Esophagus squamous epithelium (tissue), 5 donors: ENCODE results near the gene TCP1. TPM values are rescaled to one million over a fixed set of nuclear protein-coding genes. Genes with fewer than 3 reads are reported as not detected.
"Not testable (repeated sequence)": the region's sequence is repeated elsewhere in the genome, so short reads cannot be mapped to it uniquely, and the experiment has no call there.

ENCODE experiments used
- DNase-seq: peaks from one replicate; lab custom pipeline; 2025; lab: John Stamatoyannopoulos, UW
- H3K27ac ChIP-seq, 4 donors: fragments of 200-600 bp; sonication (generic); one replicate each; pipeline ENCODE4 v1.5.1; 2016 to 2019; ENCODE audit warnings: mild to moderate bottlenecking in 1 of 4
- H3K27me3 ChIP-seq, 4 donors: fragments of 200-600 bp; sonication (generic); 1 replicate in 3 of 4; 2 replicates in 1 of 4; pipeline versions ENCODE4 v1.5.1 to v1.6.0; 2017 to 2021; ENCODE audit warnings: antibody characterized with exemption in 1 of 4
- H3K36me3 ChIP-seq, 3 donors: fragments of 200-600 bp; sonication (generic); one replicate each; pipeline ENCODE4 v1.5.1; 2016 to 2019
- H3K4me1 ChIP-seq, 3 donors: fragments of 200-600 bp; sonication (generic); one replicate each; pipeline ENCODE4 v1.5.1; 2017 to 2019
- H3K4me3 ChIP-seq, 4 donors: fragments of 200-600 bp; sonication (generic); 1 replicate in 3 of 4; 2 replicates in 1 of 4; pipeline ENCODE4 v1.5.1; 2016 to 2019; ENCODE audit warnings: mild to moderate bottlenecking in 2 of 4, moderate library complexity in 1 of 4
- H3K9me3 ChIP-seq, 3 donors: fragments of 200-600 bp; sonication (generic); one replicate each; pipeline ENCODE4 v1.5.1; 2016 to 2019
- CTCF ChIP-seq, 6 experiments: fragments of 450-650 bp in 4 of 6; fragments of 200-600 bp in 2 of 6; sonication (generic) in 2 of 6; IDR thresholded peaks; one replicate each; pipeline ENCODE4 v1.5.1; 2016 to 2019; ENCODE audit warnings: antibody characterized with exemption in 6 of 6, mild to moderate bottlenecking in 4 of 6, moderate library complexity in 4 of 6
- POLR2A ChIP-seq, 4 donors: fragments of 450-650 bp; IDR thresholded peaks; one replicate each; pipeline ENCODE4 v1.6.1; 2017; ENCODE audit warnings: antibody characterized with exemption in 4 of 4, mild to moderate bottlenecking in 4 of 4, moderate library complexity in 3 of 4
- whole genome bisulfite sequencing, 2 donors: methylation state at CpG; one replicate each; pipeline ENCODE4 v1.1.5; 2018; 5-methylcytosine and 5-hydroxymethylcytosine counted together
- intact Hi-C: fragments of 100-400 bp; cut with DNase I; formaldehyde crosslinking; loops from one replicate; pipeline ENCODE4 v1.15.0; 2022
- total RNA-seq, 4 donors: library from RNA; depleted of rRNA; stranded (reverse); fragments of >200 nt; gene quantifications; one replicate each; pipeline ENCODE4 v1.1.0, GENCODE V29; 2016
- donor health status: DM: yes; HTN: yes; CAD: no.

The TCP1 gene
- total RNA-seq, 4 donors from 2014 or later = 75.1 to 189 (median 172) TPM

GRCh38 chr6:159753081-159753872, 36.1 kb downstream of the TCP1 start:
- intact Hi-C loops = no loop called here
- peaks cover 0 to 4% (median 0%) of the 10 kb centered on the region in 3 donors for H3K4me1 ChIP-seq
- H3K27me3 ChIP-seq = no peaks in the 10 kb centered on the region
- H3K9me3 ChIP-seq = no peaks in the 10 kb centered on the region
- TF ChIP-seq CTCF (IDR thresholded peaks at IDR 0.05) = no peak
- no peak for TF ChIP-seq POLR2A (IDR thresholded peaks at IDR 0.05)
- 79 to 83% methylated on average over 6 of the region's 6 CpGs for WGBS, 2 donors
- no peak for DNase-seq
- no peak overlapping the region for H3K27ac ChIP-seq
- peaks cover 11 to 99% (median 34%) of the 10 kb centered on the region in 3 donors for H3K36me3 ChIP-seq
- H3K4me3 ChIP-seq = no peak overlapping the region

GRCh38 chr6:159751448-159751847, 38.0 kb downstream of the TCP1 start:
- H3K4me3 ChIP-seq = no peak overlapping the region
- WGBS, 2 donors = 81 to 85% methylated on average over 3 of the region's 3 CpGs
- H3K9me3 ChIP-seq = no peaks in the 10 kb centered on the region
- intact Hi-C loops = no loop called here
- DNase-seq = no peak
- H3K27me3 ChIP-seq = no peaks in the 10 kb centered on the region
- TF ChIP-seq POLR2A (IDR thresholded peaks at IDR 0.05) (no peak), CTCF (IDR thresholded peaks at IDR 0.05) (no peak)
- peaks cover 11 to 99% (median 24%) of the 10 kb centered on the region in 3 donors for H3K36me3 ChIP-seq
- peaks cover 0 to 4% (median 0%) of the 10 kb centered on the region in 3 donors for H3K4me1 ChIP-seq
- no peak overlapping the region for H3K27ac ChIP-seq

GRCh38 chr6:159748127-159748526, 41.3 kb downstream of the TCP1 start:
- H3K27me3 ChIP-seq, DNase-seq, H3K27ac ChIP-seq, intact Hi-C loops, H3K4me3 ChIP-seq, H3K9me3 ChIP-seq, H3K4me1 ChIP-seq: not testable (repeated sequence)
- peaks cover 10 to 99% (median 48%) of the 10 kb centered on the region in 3 donors for H3K36me3 ChIP-seq
- 70 to 77% methylated on average over 7 of the region's 7 CpGs for WGBS, 2 donors

- Histone ChIP-seq H3K27me3 (no peaks in the 10 kb centered on the region), H3K27ac (no peak overlapping the region), H3K9me3 (no peaks in the 10 kb centered on the region), H3K36me3 (peaks cover 10 to 99% (median 53%) of the 10 kb centered on the region in 3 donors), H3K4me3 (no peak overlapping the region), H3K4me1 (no peaks in the 10 kb centered on the region)
- DNase-seq = no peak
- intact Hi-C loops = no loop called here
- TF ChIP-seq POLR2A (IDR thresholded peaks at IDR 0.05) (no peak), CTCF (IDR thresholded peaks at IDR 0.05) (no peak)
- 81 to 88% methylated on average over 1 of the region's 1 CpG for WGBS, 2 donors
Measured at GRCh38 chr6:159746759-159747158, 42.6 kb downstream of the TCP1 start.

- intact Hi-C loops = no loop called here
- Histone ChIP-seq H3K36me3 (peaks cover 15 to 100% (median 64%) of the 10 kb centered on the region in 3 donors), H3K27ac (no peak overlapping the region), H3K9me3 (no peaks in the 10 kb centered on the region), H3K4me3 (no peak overlapping the region), H3K4me1 (peaks cover 1 to 15% (median 2%) of the 10 kb centered on the region in 3 donors), H3K27me3 (no peaks in the 10 kb centered on the region)
- TF ChIP-seq CTCF (IDR thresholded peaks at IDR 0.05) (no peak), POLR2A (IDR thresholded peaks at IDR 0.05) (no peak)
- WGBS, 2 donors = 80 to 81% methylated on average over 7 of the region's 7 CpGs
- no peak for DNase-seq
Measured at GRCh38 chr6:159745081-159745480, 44.3 kb downstream of the TCP1 start.
